Measurements from ENCODE around the gene RAB27B. TPM values are rescaled to one million over a fixed set of nuclear protein-coding genes. Genes with fewer than 3 reads are reported as not detected.
A peak's percentile ranks its signal among the peaks of the same experiment; 100 is the strongest.

RAB27B gene
- total RNA-seq, 2 experiments from 2014 or later, result 0.52 TPM; not detected in 1

DNA sequence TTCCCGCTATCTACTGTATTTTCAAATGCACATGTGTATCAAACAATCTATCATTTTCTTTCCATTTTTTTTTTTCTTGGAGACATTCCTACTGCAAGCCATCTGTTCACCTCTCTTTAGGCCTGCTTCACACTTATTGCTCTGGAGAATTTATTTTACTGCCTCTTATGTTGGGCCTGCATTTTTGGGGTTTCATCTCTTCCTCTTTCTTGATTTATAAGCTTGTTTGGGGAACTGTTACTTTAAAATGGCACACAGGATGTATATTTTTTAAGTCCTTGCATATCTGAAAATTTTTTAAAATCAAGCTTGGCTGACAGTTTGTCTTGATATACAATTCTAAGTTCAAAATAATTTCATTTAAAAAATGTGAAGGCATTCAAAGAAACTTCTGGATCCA is 3.5 kb upstream of the RAB27B start:
- H3K27me3 Mint-ChIP-seq (ENCODE audit: low read depth), result no peaks in the 10 kb centered on the region
- peaks cover 14% of the 10 kb centered on the region for H3K4me1 Mint-ChIP-seq (ENCODE audit: low read depth)
- intact Hi-C loops (cut with micrococcal nuclease), result no loop called here
- no peak overlapping the region for H3K4me3 Mint-ChIP-seq
- no peaks in the 10 kb centered on the region for H3K36me3 Mint-ChIP-seq (ENCODE audit: low read depth)
- CTCF ChIA-PET, result no interaction called here
- no peaks in the 10 kb centered on the region for H3K9me3 Mint-ChIP-seq
- DNase-seq, result no peak
- H3K27ac Mint-ChIP-seq, result no peak overlapping the region

DNA sequence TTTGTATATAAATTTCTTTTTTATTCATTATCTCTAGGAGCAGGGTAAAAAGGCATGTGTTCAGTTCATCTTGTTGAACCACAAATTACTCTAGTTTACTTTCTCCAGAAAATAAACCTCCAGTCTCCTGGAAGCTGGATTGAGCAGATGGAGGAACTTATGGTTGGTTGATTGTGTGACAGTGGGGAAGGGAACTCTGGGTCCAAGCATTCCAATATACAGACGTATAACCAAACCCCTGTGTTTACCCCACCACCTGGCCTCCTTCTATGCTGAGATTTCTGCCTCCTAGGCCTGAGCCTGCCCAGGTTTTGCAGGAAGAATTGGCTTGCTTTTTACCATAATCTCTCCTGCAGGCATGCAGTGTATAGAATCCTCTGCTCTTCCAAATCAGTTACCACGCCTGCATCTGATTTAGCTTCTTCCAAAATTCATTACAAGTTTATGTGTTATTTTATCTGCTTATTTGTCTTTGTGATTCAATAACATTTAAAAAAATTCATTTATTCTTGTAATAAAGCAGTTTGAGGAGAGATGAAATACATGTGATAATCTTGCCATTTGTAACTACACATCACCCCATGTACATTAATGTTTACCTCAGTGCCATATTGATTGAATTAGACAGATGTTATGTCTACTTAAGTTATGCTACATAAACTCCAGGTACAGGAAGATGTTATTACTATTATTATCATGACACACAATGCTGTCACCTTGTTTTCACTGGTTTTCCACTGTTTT is 2.5 kb upstream of the RAB27B start:
- Mint-ChIP-seq H3K9me3 (no peaks in the 10 kb centered on the region), H3K4me3 (no peak overlapping the region), H3K27me3 (ENCODE audit: low read depth) (no peaks in the 10 kb centered on the region), H3K27ac (no peak overlapping the region), H3K4me1 (ENCODE audit: low read depth) (peaks cover 18% of the 10 kb centered on the region), H3K36me3 (ENCODE audit: low read depth) (no peaks in the 10 kb centered on the region)
- CTCF ChIA-PET, result no interaction called here
- intact Hi-C loops (cut with micrococcal nuclease), result no loop called here
- no peak for DNase-seq

DNA sequence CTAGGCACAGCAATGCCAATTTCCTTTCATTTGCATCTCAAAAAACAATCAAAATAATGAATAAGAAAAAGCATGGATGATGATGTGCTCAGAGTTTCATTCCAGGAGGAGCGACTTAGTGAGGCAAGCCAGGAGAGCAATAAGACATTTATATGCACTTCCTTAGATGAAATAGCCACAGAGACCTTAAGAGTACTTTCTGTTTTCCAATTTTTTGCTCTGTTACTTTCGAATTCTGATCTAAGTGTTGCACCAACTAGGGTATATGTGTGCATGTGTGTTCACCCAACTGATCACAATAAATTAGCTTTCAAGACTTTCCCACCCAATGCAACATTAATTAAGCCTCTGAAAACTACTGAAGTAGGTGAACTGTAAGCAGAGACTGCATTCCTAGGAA is 709 bp downstream of the RAB27B start:
- Mint-ChIP-seq H3K4me1 (ENCODE audit: low read depth) (peaks cover 21% of the 10 kb centered on the region), H3K27me3 (ENCODE audit: low read depth) (no peaks in the 10 kb centered on the region), H3K36me3 (ENCODE audit: low read depth) (peaks cover 1% of the 10 kb centered on the region), H3K9me3 (peaks cover 7% of the 10 kb centered on the region), H3K27ac (no peak overlapping the region), H3K4me3 (peak overlapping the region; percentile 75)
- CTCF ChIA-PET, result no interaction called here
- DNase-seq, result no peak
- intact Hi-C loops (cut with micrococcal nuclease), result loop anchor here (1.0 to 2.0 kb wide), 5 partner anchors 22 to 562 kb away; no protein-coding TSS in a partner anchor

DNA sequence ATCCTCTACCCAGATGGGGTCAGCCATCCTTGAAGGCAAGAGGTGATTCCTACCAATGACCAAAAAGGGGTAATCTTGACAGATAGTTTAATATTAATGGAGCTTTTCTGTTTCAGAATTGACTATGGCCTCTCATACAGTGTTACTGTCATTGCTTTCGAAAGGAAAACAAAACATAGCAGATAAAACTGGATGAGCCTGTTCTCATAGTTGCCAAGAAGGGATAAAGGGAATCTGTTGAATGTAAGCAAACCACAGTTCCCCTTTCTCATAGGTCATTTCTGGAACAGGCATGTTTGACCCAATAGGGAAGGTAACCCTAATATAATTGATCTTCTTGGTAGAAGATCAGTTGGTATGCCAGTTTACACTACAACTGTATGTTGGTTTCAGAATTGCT is 1.6 kb downstream of the RAB27B start:
- Mint-ChIP-seq H3K9me3 (peaks cover 7% of the 10 kb centered on the region), H3K27me3 (ENCODE audit: low read depth) (no peaks in the 10 kb centered on the region), H3K4me1 (ENCODE audit: low read depth) (peaks cover 21% of the 10 kb centered on the region), H3K27ac (no peak overlapping the region), H3K4me3 (no peak overlapping the region), H3K36me3 (ENCODE audit: low read depth) (peaks cover 1% of the 10 kb centered on the region)
- no peak for DNase-seq
- CTCF ChIA-PET, result interaction anchor here (0.7 to 1.4 kb wide), 2 partner anchors 7 to 22 kb away, joined by 3 to 5 read pairs; no protein-coding TSS in a partner anchor
- intact Hi-C loops (cut with micrococcal nuclease), result loop anchor here (2.0 kb wide), 2 partner anchors 23 to 563 kb away; no protein-coding TSS in a partner anchor

DNA sequence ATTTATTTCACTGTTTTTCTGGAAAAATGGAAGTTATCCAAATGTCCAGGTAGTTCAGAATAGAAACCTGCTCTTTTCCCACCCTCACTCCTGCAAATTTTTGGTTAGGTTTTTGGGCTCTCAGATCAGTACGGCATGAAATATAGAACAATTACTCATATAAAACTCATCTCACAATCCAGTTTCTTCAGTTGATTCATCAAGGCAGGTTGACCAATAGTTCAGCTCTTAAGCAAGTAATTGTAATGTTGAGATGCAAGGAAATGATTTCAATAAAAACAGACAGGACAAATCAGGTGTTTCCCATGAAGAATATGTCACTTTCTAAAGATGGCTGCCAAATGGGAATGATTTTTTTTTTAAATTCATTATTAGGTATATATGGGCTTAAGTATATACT is 2.0 kb downstream of the RAB27B start:
- Mint-ChIP-seq H3K27ac (no peak overlapping the region), H3K9me3 (peaks cover 7% of the 10 kb centered on the region), H3K4me3 (no peak overlapping the region), H3K4me1 (ENCODE audit: low read depth) (peaks cover 21% of the 10 kb centered on the region), H3K36me3 (ENCODE audit: low read depth) (peaks cover 1% of the 10 kb centered on the region), H3K27me3 (ENCODE audit: low read depth) (no peaks in the 10 kb centered on the region)
- no peak for DNase-seq
- CTCF ChIA-PET, result interaction anchor here (0.7 to 1.4 kb wide), 2 partner anchors 8 to 22 kb away, joined by 3 to 5 read pairs; no protein-coding TSS in a partner anchor
- intact Hi-C loops (cut with micrococcal nuclease), result no loop called here

DNA sequence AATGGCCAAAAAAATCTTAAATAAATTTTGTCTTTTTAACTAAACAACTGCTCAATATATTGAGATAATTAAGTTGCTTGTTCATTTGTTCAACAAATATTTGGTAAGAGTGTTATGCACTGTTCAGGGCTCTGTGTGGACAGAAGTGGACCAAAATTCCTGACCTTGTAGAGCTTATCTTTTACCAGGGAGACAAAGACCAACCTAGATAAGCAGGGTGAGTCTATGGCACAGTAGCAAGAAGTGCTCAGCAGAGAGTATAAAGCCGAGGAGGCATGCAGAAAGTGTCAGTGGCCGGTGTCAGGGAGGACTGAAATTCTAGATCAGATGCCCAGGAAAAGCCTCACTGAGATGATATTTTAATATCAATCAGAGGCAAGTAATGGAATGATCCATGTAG is 2.6 kb downstream of the RAB27B start:
- CTCF ChIA-PET, result interaction anchor here (1.4 kb wide), 1 partner anchor 21 kb away, joined by 5 read pairs; no protein-coding TSS in a partner anchor
- Mint-ChIP-seq H3K9me3 (peaks cover 7% of the 10 kb centered on the region), H3K27me3 (ENCODE audit: low read depth) (no peaks in the 10 kb centered on the region), H3K4me3 (no peak overlapping the region), H3K36me3 (ENCODE audit: low read depth) (peaks cover 1% of the 10 kb centered on the region), H3K27ac (no peak overlapping the region), H3K4me1 (ENCODE audit: low read depth) (peaks cover 25% of the 10 kb centered on the region)
- DNase-seq, result no peak
- intact Hi-C loops (cut with micrococcal nuclease), result no loop called here

DNA sequence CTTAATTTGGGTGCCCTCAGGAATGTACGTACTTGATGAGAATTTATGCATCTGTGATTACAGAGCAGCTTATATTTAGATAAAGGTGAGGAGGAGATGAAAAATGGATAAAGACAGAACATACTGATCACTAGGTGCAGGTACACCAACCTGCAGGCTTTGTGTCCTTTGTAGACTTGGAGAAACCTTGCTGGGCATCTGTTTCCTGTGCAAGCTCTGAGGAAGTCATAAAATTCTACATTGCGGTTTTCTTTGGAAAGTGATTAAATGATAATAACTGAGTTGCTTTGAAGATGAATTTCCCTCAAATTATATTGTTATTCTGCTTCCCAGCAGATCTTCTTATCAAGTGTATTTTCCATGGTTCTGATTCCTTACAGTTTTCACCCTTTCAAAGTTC is 7.7 kb downstream of the RAB27B start:
- H3K27me3 Mint-ChIP-seq (ENCODE audit: low read depth), result no peaks in the 10 kb centered on the region
- no peak overlapping the region for H3K4me3 Mint-ChIP-seq
- peaks cover 15% of the 10 kb centered on the region for H3K4me1 Mint-ChIP-seq (ENCODE audit: low read depth)
- peaks cover 3% of the 10 kb centered on the region for H3K36me3 Mint-ChIP-seq (ENCODE audit: low read depth)
- no peak overlapping the region for H3K27ac Mint-ChIP-seq
- peaks cover 7% of the 10 kb centered on the region for H3K9me3 Mint-ChIP-seq
- no peak for DNase-seq
- intact Hi-C loops (cut with micrococcal nuclease), result loop anchor here (2.0 kb wide), 1 partner anchor 19 kb away; no protein-coding TSS in a partner anchor
- CTCF ChIA-PET, result no interaction called here

DNA sequence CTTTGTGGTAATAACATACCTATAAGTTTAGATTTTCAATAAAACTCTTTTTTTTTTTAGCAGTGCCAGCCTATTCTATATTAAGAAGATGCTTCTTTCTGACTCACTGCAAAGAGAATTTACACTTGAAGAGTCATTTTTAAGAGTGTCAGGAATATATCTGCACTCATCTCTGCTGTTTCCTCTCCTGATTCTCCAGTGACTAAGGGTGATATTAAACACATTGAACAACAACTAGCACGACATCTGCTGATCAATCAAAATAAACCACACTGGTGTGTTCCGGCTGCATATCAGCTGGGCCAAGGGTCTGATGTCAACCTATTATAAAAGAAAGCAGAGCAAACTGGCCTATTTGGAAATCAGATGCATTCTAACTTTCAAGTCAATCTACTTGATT is 15.0 kb downstream of the RAB27B start:
- DNase-seq, result no peak
- Mint-ChIP-seq H3K27ac (no peak overlapping the region), H3K36me3 (ENCODE audit: low read depth) (no peaks in the 10 kb centered on the region), H3K27me3 (ENCODE audit: low read depth) (no peaks in the 10 kb centered on the region), H3K4me1 (ENCODE audit: low read depth) (no peaks in the 10 kb centered on the region), H3K9me3 (no peaks in the 10 kb centered on the region), H3K4me3 (no peak overlapping the region)
- CTCF ChIA-PET, result no interaction called here
- intact Hi-C loops (cut with micrococcal nuclease), result no loop called here

DNA sequence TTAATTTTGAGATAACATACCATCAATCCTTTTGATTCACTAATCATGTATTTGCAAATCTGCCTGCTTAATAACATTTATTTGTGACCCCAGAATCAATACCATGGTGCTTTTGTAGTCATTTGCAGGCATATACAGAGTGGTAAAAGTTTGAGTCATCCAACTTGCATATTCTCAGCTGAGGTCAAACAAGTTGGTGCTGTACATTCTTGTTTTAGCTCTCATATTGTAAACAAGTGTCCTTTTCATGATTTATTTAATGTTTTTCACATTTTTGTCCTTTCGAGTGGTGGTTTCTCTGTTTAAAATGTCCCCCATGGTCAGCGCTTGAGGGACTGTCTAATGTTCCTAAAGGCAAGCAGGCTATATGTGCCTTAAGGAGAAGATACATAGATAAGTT is 17.5 kb downstream of the RAB27B start:
- intact Hi-C loops (cut with micrococcal nuclease), result no loop called here
- H3K4me1 Mint-ChIP-seq (ENCODE audit: low read depth), result no peaks in the 10 kb centered on the region

DNA sequence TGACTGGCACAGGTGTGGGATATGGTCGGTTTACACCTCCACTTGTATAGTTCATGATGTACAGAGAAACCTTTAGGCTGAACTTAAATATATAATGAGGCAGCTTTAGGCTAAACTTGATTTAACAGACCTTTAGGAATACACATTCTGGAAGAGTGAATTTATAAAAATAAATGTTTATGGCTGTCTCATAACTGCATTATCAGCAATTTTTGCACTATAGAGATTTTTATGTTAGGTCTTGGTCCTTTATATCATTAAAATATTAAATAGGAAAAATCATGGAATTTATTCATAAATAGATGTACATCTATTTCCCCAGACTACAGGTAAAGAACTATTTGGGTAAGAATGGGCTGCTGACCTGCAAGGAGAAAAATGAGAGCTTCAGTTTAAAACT is 19.8 kb downstream of the RAB27B start:
- no peak for DNase-seq
- Mint-ChIP-seq H3K9me3 (no peaks in the 10 kb centered on the region), H3K36me3 (ENCODE audit: low read depth) (no peaks in the 10 kb centered on the region), H3K27ac (no peak overlapping the region), H3K27me3 (ENCODE audit: low read depth) (no peaks in the 10 kb centered on the region), H3K4me1 (ENCODE audit: low read depth) (peaks cover 7% of the 10 kb centered on the region), H3K4me3 (no peak overlapping the region)
- intact Hi-C loops (cut with micrococcal nuclease), result no loop called here
- CTCF ChIA-PET, result interaction anchor here (1.4 kb wide), 1 partner anchor 131 kb away, joined by 6 read pairs; no protein-coding TSS in a partner anchor

More for the DNA sequence above, 17.5 kb downstream of the RAB27B start:
- CTCF ChIA-PET, result no interaction called here
- Mint-ChIP-seq H3K36me3 (ENCODE audit: low read depth) (no peaks in the 10 kb centered on the region), H3K4me3 (no peak overlapping the region), H3K9me3 (no peaks in the 10 kb centered on the region), H3K27ac (no peak overlapping the region), H3K27me3 (ENCODE audit: low read depth) (no peaks in the 10 kb centered on the region)
- DNase-seq, result no peak

DNA sequence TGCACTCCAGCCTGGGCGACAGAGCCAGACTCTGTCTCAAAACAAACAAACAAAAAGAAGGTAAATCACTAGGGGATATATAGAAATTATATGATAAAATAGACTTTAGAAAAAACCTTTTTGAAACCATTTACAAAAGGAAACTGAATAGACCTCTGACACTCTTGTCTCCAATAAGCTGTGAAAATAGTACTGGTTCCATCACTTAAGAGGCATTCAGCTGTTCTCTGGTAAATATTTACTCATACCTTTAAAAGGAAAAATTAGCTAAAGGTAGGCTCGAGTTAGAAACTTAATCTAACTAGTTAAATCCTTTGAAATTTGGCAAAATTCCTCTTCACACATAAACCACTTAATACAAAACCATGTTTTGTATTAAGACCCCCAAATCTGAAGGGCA is 21.4 kb downstream of the RAB27B start:
- H3K4me1 Mint-ChIP-seq (ENCODE audit: low read depth), result peaks cover 10% of the 10 kb centered on the region
- no peak overlapping the region for H3K4me3 Mint-ChIP-seq
- intact Hi-C loops (cut with micrococcal nuclease), result no loop called here
- no peaks in the 10 kb centered on the region for H3K36me3 Mint-ChIP-seq (ENCODE audit: low read depth)
- no peak overlapping the region for H3K27ac Mint-ChIP-seq
- DNase-seq, result no peak
- no peaks in the 10 kb centered on the region for H3K27me3 Mint-ChIP-seq (ENCODE audit: low read depth)
- CTCF ChIA-PET, result interaction anchor here (1.2 to 1.3 kb wide), 2 partner anchors 16 to 133 kb away, joined by 3 read pairs; no protein-coding TSS in a partner anchor
- no peaks in the 10 kb centered on the region for H3K9me3 Mint-ChIP-seq

DNA sequence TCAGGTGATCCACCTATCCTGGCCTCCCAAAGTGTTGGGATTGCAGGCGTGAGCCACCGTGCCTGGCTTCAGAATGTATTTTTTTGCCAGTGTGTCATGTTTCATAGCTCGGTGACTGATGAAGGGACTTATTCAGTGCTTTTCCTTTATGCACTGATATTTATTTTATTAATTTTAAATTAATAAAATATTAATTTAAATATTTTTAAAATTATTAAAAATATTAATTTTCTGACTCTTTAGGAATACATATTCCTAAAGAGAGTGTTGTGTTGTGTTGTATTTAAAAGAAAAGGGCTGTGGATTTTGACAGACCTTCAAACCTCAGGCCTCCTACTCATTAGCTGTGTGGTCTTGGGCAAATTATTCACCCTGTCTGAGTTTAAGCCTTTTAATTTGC is 22.3 kb downstream of the RAB27B start:
- Mint-ChIP-seq H3K27ac (no peak overlapping the region), H3K4me1 (ENCODE audit: low read depth) (peaks cover 10% of the 10 kb centered on the region), H3K9me3 (no peaks in the 10 kb centered on the region), H3K36me3 (ENCODE audit: low read depth) (no peaks in the 10 kb centered on the region), H3K27me3 (ENCODE audit: low read depth) (no peaks in the 10 kb centered on the region), H3K4me3 (no peak overlapping the region)
- CTCF ChIA-PET, result interaction anchor here (0.6 to 1.2 kb wide), 2 partner anchors 119 to 133 kb away, joined by 3 read pairs; no protein-coding TSS in a partner anchor
- intact Hi-C loops (cut with micrococcal nuclease), result no loop called here
- no peak for DNase-seq
